Fibroblast of lung (primary cell): ENCODE measurements around the gene RAB36.

ENCODE experiments used
- CTCF ChIP-seq, 2 donors: IDR thresholded peaks in 1 of 2; conservative IDR thresholded peaks in 1 of 2; 1 replicate in 1 of 2; 2 replicates in 1 of 2; pipeline ENCODE4 v1.5.1; 2011 to 2012; ENCODE audit warnings: low read length in 2 of 2, control low read depth in 1 of 2, inconsistent platforms in 1 of 2, low read depth in 1 of 2, mild to moderate bottlenecking in 1 of 2
- EZH2 ChIP-seq: IDR thresholded peaks from 2 replicates; pipeline ENCODE4 v1.5.1; 2012; ENCODE audit warnings: low read length, control low read depth, mild to moderate bottlenecking; ENCODE audit errors: missing control alignments

DNA sequence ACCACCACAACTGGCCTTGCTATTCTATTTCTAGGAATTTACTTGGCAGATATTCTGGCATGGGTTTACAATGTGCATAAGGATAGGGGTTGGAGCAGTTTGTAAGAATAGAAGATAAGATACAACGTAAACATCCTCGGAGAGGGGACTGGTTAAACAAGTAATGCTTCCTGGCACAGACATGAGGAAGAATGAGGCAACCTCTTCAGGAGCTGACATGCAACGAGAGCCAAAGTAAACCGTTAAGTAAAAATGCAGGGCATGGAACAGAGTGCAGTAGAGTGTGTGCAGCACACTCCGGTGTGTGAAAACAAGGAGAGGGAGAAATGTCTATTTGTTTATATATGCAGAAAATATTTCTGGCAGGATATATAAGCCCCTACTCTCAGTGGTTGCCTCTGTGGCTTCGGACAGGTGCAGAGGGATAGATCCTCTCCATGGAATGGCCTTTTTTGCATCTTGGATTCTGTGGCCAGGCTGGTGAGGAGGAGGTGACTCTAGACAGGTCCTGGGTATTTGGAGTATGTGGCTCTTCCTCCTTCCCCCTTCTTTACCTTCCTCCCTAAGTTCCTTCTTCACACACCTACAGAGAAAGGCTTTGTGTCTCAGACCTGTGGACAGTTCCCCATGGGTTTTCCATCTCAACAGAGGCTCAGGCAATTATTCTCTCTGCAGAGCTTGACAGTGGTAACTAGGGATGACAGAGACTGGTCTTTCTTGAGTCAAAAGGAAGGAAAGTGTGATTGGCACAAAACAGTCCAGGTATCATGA is 2.5 kb downstream of the RAB36 start:
- TF ChIP-seq CTCF (conservative IDR thresholded peaks at IDR 0.05 in 1 of 2, IDR thresholded peaks at IDR 0.05 in 1 of 2; ENCODE audit: low read depth in 1 of 2, low read length in 2 of 2) (no peak), EZH2 (no peak)
